D721Med (cell line): Measurements from ENCODE around the gene FBXW4.

Experiments used
- DNase-seq: peaks from one replicate; pipeline ENCODE4 v3.0.0; 2011; ENCODE audit warnings: low spot score; ENCODE audit not compliant: insufficient read length
- FAIRE-seq: peaks from 2 replicates; lab custom pipeline; 2011; peaks lifted over from hg19 to GRCh38; lab: Jason Lieb, UNC
- TF ChIP-seq, protein P1 (sequence below): IDR thresholded peaks from 2 replicates; pipeline ENCODE4 v1.5.1; 2012; ENCODE audit warnings: mild to moderate bottlenecking, control low read depth; ENCODE audit not compliant: insufficient read depth; ENCODE audit errors: missing control alignments

The FBXW4 gene

DNA sequence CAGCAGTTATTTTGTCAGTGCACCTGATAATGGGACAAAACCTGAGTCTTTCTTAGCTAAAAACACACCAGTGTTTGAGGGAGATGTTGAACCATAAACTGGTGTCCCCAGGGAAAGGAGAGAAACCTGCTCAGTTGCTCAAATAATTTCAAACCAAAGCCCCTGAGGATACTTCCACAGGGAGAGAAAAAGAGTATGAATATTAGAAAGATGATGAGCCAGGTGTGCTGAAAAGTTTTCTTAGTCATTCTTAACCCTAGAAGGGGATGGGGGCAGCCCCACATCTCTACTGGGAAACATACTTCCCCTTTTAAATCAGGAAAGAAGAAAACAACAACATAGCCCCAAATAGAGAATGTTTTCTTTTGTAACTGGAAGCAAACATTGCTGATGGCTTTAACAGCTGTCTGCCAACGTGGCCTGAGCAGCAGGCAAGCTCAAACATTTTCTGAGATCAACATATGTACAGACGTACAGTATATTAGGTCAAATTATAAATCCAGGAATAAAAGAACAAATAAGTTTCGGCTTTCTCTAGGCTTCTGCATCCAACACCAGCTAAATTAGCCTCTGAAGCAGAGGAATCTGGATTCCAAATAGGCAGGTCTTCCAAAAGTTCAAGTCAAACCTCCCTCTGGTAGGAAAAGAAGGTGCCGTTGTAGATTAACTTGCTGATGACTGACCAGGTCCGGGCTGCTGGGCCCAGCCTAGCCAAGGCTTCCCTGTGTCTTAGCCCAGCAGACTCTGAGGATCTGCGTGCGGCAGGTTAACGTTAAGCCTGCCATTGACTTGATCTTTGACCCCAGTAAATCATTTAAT, 30.5 kb upstream of the FBXW4 start:
- TF ChIP-seq, protein P1, sequence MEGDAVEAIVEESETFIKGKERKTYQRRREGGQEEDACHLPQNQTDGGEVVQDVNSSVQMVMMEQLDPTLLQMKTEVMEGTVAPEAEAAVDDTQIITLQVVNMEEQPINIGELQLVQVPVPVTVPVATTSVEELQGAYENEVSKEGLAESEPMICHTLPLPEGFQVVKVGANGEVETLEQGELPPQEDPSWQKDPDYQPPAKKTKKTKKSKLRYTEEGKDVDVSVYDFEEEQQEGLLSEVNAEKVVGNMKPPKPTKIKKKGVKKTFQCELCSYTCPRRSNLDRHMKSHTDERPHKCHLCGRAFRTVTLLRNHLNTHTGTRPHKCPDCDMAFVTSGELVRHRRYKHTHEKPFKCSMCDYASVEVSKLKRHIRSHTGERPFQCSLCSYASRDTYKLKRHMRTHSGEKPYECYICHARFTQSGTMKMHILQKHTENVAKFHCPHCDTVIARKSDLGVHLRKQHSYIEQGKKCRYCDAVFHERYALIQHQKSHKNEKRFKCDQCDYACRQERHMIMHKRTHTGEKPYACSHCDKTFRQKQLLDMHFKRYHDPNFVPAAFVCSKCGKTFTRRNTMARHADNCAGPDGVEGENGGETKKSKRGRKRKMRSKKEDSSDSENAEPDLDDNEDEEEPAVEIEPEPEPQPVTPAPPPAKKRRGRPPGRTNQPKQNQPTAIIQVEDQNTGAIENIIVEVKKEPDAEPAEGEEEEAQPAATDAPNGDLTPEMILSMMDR: no peak
- FAIRE-seq: no peak
- no peak for DNase-seq

DNA sequence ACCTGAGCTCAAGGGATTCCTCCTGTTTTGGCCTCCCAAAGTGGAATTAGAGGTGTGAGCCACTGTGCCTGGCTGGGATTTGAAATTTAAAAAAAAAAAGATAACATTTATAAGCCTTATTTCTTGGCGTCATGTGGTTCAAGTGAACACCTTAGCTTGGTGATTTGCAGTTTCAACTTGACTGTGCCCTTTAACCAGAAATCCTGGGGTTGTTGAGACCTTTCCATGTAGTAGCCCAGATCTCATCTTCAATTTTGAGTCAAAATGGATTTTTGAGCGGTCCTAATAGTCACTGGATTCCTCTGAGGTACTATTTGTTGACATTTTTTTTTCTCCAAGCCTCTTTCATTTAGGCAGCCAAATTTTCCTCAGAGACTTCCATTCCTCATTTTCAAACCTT, 29.5 kb upstream of the FBXW4 start:
- FAIRE-seq: no peak

DNA sequence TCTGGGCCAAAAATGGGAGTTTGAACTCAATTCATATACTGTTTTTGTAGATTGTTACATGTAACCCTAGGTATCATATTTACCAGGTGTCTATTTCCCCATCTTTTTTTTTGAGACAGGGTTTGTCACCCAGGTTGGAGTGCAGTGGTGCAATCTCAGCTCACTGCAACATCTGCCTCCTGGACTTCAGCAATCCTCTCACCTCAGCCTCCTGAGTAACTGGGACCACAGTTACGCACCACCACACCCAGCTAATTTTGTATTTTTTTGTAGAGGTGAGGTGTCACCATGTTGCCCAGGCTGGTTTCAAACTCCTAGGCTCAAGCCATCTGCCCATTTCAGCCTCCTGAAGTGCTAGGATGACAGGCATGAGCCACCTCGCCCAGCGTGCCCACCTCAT, 28.2 kb upstream of the FBXW4 start:
- TF ChIP-seq, protein P1: no peak
- DNase-seq: no peak
- FAIRE-seq: no peak

More for the DNA sequence above, 29.5 kb upstream of the FBXW4 start:
- no peak for DNase-seq
- TF ChIP-seq, protein P1: no peak

DNA sequence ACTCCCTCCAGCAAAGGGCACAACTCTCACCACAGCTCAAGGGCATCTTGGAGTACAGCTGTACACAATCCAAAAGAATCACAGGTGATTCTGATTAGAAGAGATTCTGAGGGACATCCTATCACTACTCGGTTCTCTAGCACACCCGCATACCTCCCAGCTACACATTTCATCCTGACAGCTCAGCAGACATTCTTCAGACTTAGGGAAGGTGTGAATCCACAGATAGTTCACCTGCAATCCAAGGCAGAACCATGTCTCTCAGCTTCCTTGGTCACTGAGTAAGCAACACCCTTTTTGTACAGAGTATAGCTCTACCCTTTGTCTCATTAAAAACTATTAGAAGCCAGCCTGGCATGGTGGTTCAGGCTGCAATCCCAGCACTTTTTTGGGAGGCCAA, 26.8 kb upstream of the FBXW4 start:
- no peak for FAIRE-seq
- TF ChIP-seq, protein P1: no peak
- DNase-seq: no peak

DNA sequence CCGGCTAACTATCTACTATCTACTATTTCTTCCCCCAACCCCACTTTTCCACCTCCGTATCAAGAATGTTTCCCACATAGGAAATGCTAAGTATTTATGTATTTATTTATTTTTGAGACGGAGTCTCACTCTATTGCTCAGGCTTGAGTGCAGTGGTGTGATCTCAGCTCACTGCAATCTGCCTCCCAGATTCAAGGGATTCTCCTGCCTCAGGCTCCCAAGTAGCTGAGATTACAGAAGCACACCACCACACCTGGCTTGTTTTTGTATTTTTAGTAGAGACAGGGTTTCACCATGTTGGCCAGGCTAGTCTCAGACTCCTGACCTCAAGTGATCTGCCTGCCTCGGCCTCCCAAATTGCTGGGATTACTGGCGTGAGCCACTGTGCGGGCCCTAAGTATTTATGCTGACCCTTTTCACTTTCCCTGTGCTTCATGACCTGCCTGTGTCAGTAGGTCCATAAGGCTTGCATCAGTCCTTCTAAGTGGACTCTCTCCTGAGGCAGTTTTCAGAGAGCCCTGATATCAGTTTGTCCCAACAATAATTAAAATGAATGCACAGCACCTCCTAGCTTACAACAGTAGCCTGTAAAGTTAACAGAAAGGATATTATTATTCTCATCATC, 25.7 kb upstream of the FBXW4 start:
- DNase-seq (no peak), FAIRE-seq (no peak)

DNA sequence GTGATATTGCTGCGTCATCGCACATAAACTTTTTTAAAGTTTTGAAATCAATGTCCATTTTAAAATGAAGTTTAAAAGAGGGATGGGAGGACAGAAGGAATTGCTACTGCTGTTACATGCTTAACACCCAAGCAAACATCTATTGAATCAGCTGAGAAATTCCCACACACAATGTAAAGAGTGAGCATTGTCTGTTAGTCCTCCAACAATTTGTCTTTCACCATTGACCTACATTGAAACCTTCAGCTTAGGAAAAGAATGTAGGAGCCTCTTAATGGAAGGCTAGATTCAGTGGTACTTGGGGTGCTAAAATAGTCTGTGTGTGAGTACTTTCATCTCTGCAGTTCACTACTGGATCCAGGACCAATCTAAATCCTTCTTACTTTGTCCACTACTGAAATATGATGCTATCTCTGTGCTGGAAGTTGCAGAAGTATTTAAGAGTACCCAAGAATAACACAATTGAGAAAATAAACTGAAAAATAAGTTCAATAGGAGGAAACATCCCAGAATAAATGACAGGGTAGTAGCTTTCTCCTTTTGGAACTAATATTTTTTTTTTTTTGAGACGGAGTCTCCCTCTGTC, 23.8 kb upstream of the FBXW4 start:
- no peak for DNase-seq
- TF ChIP-seq, protein P1: no peak
- FAIRE-seq: no peak

More for the DNA sequence above, 25.7 kb upstream of the FBXW4 start:
- TF ChIP-seq, protein P1: no peak
